Stimulated activated CD4-positive, alpha-beta T cell treated with anti-CD3 and anti-CD28 coated beads, Interleukin-12 subunit alpha, Interleukin-12 subunit beta, amount 100 ng/mL, for 4 hours (primary cell): ENCODE measurements around the gene DTNA.
"Not testable (repeated sequence)": the region's sequence is repeated elsewhere in the genome, so short reads cannot be mapped to it uniquely, and the experiment has no call there.

Experiments
- DNase-seq: peaks from one replicate; pipeline ENCODE4 v3.0.0-alpha.2; 2020

Gene DTNA

GRCh38 chr18:34726286-34727004 is 16.3 kb downstream of the DTNA start:
- no peak for DNase-seq

- DNase-seq: no peak
Measured at GRCh38 chr18:34729264-34729663, 19.2 kb downstream of the DTNA start.

GRCh38 chr18:34729740-34730355 is 19.8 kb downstream of the DTNA start:
- no peak for DNase-seq

- DNase-seq: no peak
Measured at GRCh38 chr18:34730774-34731173, 20.7 kb downstream of the DTNA start.

- no peak for DNase-seq
Measured at GRCh38 chr18:34734056-34734455, 24.0 kb downstream of the DTNA start.

GRCh38 chr18:34734526-34734925 is 24.4 kb downstream of the DTNA start:
- DNase-seq: not testable (repeated sequence)

GRCh38 chr18:34738175-34738894 is 28.2 kb downstream of the DTNA start:
- DNase-seq: no peak

- no peak for DNase-seq
Measured at GRCh38 chr18:34740101-34740500, 30.0 kb downstream of the DTNA start.

- no peak for DNase-seq
Measured at GRCh38 chr18:34740724-34741123, 30.6 kb downstream of the DTNA start.

- DNase-seq: no peak
Measured at GRCh38 chr18:34741401-34741800, 31.3 kb downstream of the DTNA start.

GRCh38 chr18:34742891-34743341 is 32.8 kb downstream of the DTNA start:
- no peak for DNase-seq

GRCh38 chr18:34744569-34744968 is 34.5 kb downstream of the DTNA start:
- no peak for DNase-seq

GRCh38 chr18:34746614-34747013 is 36.5 kb downstream of the DTNA start:
- DNase-seq: no peak

GRCh38 chr18:34749721-34750120 is 39.6 kb downstream of the DTNA start:
- no peak for DNase-seq

GRCh38 chr18:34752056-34752455 is 42.0 kb downstream of the DTNA start:
- DNase-seq: no peak

- DNase-seq: no peak
Measured at GRCh38 chr18:34754300-34754699, 44.2 kb downstream of the DTNA start.

GRCh38 chr18:34757666-34758065 is 47.6 kb downstream of the DTNA start:
- DNase-seq: no peak

- no peak for DNase-seq
Measured at GRCh38 chr18:34758378-34758948, 48.4 kb downstream of the DTNA start.

- DNase-seq: no peak
Measured at GRCh38 chr18:34760444-34760843, 50.3 kb downstream of the DTNA start.

- DNase-seq: no peak
Measured at GRCh38 chr18:34764451-34764850, 54.4 kb downstream of the DTNA start.

- no peak for DNase-seq
Measured at GRCh38 chr18:34767601-34768027, 57.5 kb downstream of the DTNA start.

- no peak for DNase-seq
Measured at GRCh38 chr18:34771958-34772357, 61.9 kb downstream of the DTNA start.

GRCh38 chr18:34772887-34773286 is 62.8 kb downstream of the DTNA start:
- DNase-seq: no peak

- no peak for DNase-seq
Measured at GRCh38 chr18:34773378-34773777, 63.3 kb downstream of the DTNA start.
